Measurements from ENCODE around the gene NXNL2.

The NXNL2 gene

DNA sequence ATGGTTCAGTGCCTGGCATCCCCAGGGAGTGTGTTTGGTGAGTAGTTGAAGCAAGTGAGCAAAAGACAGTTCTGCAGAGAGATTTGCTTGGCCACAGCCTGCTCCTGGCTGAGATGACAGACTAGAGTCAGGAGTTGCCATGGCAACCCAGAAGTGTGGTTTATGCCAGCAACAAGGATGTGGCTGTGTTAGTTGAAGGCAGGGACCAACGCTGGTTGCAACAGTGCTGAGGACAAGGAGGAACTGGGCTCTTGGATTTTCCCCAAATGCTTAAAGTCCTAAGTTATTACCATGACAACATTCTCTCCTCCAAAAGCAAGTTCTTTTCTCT is 2.7 kb downstream of the NXNL2 start:
- peak; percentile 90 to 93 for DNase-seq (ENCODE audit: low read depth in 2 of 2)
- TF ChIP-seq, protein P1, sequence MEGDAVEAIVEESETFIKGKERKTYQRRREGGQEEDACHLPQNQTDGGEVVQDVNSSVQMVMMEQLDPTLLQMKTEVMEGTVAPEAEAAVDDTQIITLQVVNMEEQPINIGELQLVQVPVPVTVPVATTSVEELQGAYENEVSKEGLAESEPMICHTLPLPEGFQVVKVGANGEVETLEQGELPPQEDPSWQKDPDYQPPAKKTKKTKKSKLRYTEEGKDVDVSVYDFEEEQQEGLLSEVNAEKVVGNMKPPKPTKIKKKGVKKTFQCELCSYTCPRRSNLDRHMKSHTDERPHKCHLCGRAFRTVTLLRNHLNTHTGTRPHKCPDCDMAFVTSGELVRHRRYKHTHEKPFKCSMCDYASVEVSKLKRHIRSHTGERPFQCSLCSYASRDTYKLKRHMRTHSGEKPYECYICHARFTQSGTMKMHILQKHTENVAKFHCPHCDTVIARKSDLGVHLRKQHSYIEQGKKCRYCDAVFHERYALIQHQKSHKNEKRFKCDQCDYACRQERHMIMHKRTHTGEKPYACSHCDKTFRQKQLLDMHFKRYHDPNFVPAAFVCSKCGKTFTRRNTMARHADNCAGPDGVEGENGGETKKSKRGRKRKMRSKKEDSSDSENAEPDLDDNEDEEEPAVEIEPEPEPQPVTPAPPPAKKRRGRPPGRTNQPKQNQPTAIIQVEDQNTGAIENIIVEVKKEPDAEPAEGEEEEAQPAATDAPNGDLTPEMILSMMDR (IDR thresholded peaks at IDR 0.05; ENCODE audit: low read depth, low read length): no peak
- H3K4me3 ChIP-seq (replicated peaks in 1 of 2; ENCODE audit: low read depth in 2 of 2, low read length in 2 of 2): no peak overlapping the region

DNA sequence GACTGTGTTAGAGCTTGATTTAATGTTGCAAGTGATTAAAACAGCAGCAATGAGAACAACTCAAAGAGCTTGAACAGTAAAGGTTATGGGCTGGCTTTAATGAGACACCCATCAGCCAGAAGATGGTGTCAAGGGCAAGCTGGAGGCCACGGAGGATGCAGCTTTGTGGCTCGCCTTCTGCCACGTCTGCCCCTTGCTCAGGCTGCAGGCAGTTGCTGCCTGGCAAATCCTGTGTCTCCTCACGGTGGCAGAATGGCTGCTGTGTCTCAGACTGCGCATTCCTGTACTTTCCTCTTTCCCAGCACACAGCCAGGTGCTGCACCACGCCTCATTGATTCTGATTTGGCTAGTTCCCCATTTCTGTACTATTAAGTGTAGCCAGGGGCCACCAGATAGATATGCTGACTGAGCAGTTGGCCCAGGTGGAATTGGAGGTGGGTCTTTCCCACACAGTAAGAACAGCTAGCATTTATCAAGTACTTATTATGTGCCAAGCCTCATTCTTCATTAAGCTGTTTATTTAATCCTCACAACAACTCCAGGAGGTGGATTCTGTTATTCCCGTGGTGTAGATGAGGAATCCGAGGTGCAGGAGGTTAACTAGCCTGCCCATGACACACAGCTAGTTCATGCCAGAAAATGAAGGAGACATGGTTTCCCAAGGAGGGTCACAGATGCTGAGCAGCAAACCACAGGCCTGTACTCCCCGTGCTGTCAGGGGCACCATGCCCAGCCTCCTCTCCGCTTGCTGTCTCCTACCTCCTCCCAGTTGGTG is 3.5 kb downstream of the NXNL2 start:
- H3K4me3 ChIP-seq (replicated peaks in 1 of 2; ENCODE audit: low read depth in 2 of 2, low read length in 2 of 2): no peak overlapping the region
- TF ChIP-seq, protein P1 (IDR thresholded peaks at IDR 0.05; ENCODE audit: low read depth, low read length): no peak

DNA sequence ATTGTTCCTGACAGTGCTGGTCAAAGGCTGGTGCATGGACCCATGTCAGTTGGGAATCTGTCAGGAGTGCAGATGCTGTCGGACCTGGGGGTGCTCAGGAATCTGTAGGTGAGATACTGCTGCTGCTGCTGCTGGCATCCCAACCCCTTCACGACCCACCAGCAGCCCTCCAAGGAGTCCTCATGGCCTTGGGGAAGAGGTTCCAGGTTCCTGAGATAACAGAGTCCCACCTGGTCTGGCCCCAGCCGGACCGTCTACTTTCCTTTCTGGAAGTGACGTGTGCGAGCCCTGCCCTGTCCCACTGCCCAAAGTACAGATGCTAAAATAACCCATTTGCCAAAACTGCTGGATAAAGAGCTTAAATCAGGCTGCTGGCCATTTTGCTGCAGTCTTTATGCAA is 4.3 kb downstream of the NXNL2 start:
- no peak for DNase-seq (ENCODE audit: low read depth in 2 of 2)

More for the DNA sequence above, 3.5 kb downstream of the NXNL2 start:
- DNase-seq (ENCODE audit: low read depth in 2 of 2): no peak

DNA sequence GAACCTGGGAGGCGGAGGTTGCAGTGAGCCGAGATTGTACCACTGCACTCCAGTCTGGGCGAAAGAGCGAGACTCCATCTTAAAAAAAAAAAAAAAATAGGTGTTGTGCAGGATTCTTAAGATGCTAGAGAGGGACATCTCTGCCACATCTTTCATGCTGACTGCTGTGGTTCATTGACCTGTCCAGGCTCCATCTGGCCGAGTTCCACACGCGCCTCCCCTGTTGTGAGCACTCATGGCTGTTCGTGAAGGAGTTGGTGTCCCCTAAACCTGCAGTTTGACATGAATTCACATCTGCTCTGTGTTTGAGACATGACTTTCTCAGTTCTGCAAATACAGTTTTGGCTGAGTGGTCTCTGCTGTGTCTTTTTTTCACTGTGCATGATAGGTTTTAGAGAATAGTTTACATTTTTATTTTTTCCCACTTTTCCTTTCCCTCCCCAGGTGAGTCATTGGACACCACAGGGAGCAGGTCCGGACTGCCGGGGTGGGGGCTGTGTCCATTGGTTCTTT is 5.3 kb downstream of the NXNL2 start:
- DNase-seq (ENCODE audit: low read depth in 2 of 2): no peak
- no peak overlapping the region for H3K4me3 ChIP-seq (replicated peaks in 1 of 2; ENCODE audit: low read depth in 2 of 2, low read length in 2 of 2)
- TF ChIP-seq, protein P1 (IDR thresholded peaks at IDR 0.05; ENCODE audit: low read depth, low read length): no peak

More for the DNA sequence above, 4.3 kb downstream of the NXNL2 start:
- no peak overlapping the region for H3K4me3 ChIP-seq (replicated peaks in 1 of 2; ENCODE audit: low read depth in 2 of 2, low read length in 2 of 2)
- TF ChIP-seq, protein P1 (IDR thresholded peaks at IDR 0.05; ENCODE audit: low read depth, low read length): no peak

DNA sequence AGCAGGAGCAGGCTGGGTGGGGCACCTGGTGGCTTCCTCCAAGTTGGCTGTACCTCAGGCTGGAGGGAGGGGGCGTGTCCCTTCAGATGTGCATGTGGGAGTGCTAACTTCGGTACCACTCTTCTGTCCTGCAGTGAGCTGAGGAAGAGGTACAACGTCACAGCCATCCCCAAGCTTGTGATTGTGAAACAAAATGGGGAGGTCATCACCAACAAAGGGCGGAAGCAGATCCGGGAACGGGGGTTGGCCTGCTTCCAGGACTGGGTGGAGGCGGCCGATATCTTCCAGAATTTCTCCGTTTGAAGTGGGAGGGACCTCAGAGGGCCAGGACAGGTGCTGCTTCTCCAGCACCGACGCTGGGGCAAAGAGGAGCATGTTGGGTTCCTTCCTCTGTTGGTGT is 9.3 kb downstream of the NXNL2 start:
- no peak overlapping the region for H3K4me3 ChIP-seq (replicated peaks in 1 of 2; ENCODE audit: low read depth in 2 of 2, low read length in 2 of 2)
- TF ChIP-seq, protein P1 (IDR thresholded peaks at IDR 0.05; ENCODE audit: low read depth, low read length): no peak
- peak; percentile 44 to 74 for DNase-seq (ENCODE audit: low read depth in 2 of 2)

DNA sequence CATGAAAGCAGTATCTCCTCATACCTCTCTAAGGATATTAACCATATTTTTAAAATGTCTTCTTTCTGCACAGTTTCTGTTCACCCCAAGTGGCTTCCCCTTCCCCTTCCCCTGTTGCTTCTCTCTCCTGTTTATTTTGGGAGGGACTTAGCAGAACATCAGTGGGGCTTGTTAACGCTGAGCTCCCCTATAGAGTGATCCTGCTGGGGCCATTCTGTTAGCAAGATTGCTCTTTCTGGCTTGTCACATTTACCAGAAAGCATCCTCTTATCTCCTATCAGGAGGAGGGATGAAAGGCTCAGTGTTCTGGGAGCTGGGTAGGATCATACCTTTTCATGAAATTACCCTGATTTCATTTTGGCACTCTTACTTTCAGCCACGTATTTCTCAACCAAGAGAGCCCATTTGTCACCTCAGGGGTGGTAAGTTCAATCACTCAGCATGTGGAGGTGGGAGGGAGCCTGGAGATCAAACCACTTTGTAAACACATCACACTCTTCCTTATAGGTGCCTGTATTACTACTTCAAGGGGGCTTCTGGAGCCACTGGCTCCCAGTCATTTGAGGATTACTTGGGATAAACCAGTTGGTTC is 16.7 kb downstream of the NXNL2 start:
- no peak overlapping the region for H3K4me3 ChIP-seq (replicated peaks in 1 of 2; ENCODE audit: low read depth in 2 of 2, low read length in 2 of 2)
- TF ChIP-seq, protein P1 (IDR thresholded peaks at IDR 0.05; ENCODE audit: low read depth, low read length): no peak
- no peak for DNase-seq (ENCODE audit: low read depth in 2 of 2)

All from cardiac fibroblast (primary cell).